Measurements from ENCODE around the gene SCN9A.

- TF ChIP-seq CTCF (tag by site-specific recombination; IDR thresholded peaks at IDR 0.05) (no peak), ZBTB21 (tag by site-specific recombination; IDR thresholded peaks at IDR 0.05) (no peak), ZNF747 (tag by site-specific recombination; IDR thresholded peaks at IDR 0.05) (no peak), ZBTB11 (tag by site-specific recombination; conservative IDR thresholded peaks at IDR 0.05; ENCODE audit: low read depth) (no peak), REST (tag by site-specific recombination; IDR thresholded peaks at IDR 0.05) (no peak), ZNF239 (tag by site-specific recombination; IDR thresholded peaks at IDR 0.05) (no peak), PRDM1 (tag by site-specific recombination; IDR thresholded peaks at IDR 0.05) (no peak), ZNF324 (tag by site-specific recombination; IDR thresholded peaks at IDR 0.05) (no peak), PATZ1 (tag by site-specific recombination; IDR thresholded peaks at IDR 0.05) (no peak), ZNF10 (tag by site-specific recombination; IDR thresholded peaks at IDR 0.05) (no peak)
Measured at GRCh38 chr2:166338831-166339339, 36.9 kb downstream of the SCN9A start.
